Skeletal muscle satellite cell (primary cell): ENCODE data around the gene STRIP1.

Experiments used
- H3K27me3 ChIP-seq: 2 replicates; pipeline ENCODE4 v1.7.0; 2013; ENCODE audit warnings: low read length; ENCODE audit not compliant: control insufficient read depth, insufficient read depth
- H3K36me3 ChIP-seq: 2 replicates; pipeline ENCODE4 v1.7.0; 2013; ENCODE audit warnings: mild to moderate bottlenecking, control low read depth, low read length; ENCODE audit not compliant: insufficient read depth
- H3K4me1 ChIP-seq: 2 replicates; pipeline ENCODE4 v1.7.0; 2013; ENCODE audit warnings: low read length; ENCODE audit not compliant: control insufficient read depth, insufficient read depth
- H3K4me2 ChIP-seq: 2 replicates; pipeline ENCODE4 v1.7.0; 2013; ENCODE audit warnings: mild to moderate bottlenecking, low read length
- H3K4me3 ChIP-seq: 2 replicates; pipeline ENCODE4 v1.7.0; 2013; ENCODE audit warnings: low read length
- H3K9ac ChIP-seq: 2 replicates; pipeline ENCODE4 v1.7.0; 2013; ENCODE audit warnings: mild to moderate bottlenecking, low read depth, low read length, moderate library complexity
- H3K9me3 ChIP-seq: replicated peaks from 2 replicates; pipeline ENCODE4 v1.7.0; 2013; ENCODE audit warnings: mild to moderate bottlenecking, control low read depth, low read length

The STRIP1 gene

DNA sequence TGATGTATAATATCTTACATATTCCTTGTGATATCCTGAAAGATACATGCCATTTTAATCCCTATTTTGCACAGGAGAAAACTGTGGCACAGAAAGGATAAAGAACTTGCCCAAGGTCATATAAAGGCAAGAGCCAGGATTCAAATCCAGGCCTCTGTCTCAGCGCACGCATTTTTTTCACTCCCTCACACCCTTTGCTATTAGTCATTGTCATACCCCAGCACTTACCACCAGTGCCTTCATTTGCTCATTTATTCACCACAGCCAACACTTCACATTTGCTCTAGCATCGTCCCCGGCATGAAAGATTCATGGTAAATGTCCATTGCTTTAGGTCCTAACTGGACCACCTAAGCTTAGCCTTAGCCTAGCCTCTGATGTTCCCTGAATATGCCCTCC is 21.9 kb downstream of the STRIP1 start:
- H3K4me3 ChIP-seq, result no peak overlapping the region
- H3K9me3 ChIP-seq, result no peaks in the 10 kb centered on the region
- H3K9ac ChIP-seq, result peak overlapping the region; percentile 29
- H3K4me2 ChIP-seq, result peak overlapping the region; percentile 43
- peaks cover 34% of the 10 kb centered on the region for H3K4me1 ChIP-seq
- no peaks in the 10 kb centered on the region for H3K27me3 ChIP-seq
- peaks cover 76% of the 10 kb centered on the region for H3K36me3 ChIP-seq

- Histone ChIP-seq H3K9me3 (no peaks in the 10 kb centered on the region), H3K27me3 (no peaks in the 10 kb centered on the region), H3K9ac (peak overlapping the region; percentile 29), H3K4me2 (peak overlapping the region; percentile 43), H3K4me3 (no peak overlapping the region), H3K36me3 (peaks cover 72% of the 10 kb centered on the region), H3K4me1 (peaks cover 34% of the 10 kb centered on the region)
These were observed 22.4 kb downstream of the STRIP1 start for GRCh38 chr1:110056776-110057175.

DNA sequence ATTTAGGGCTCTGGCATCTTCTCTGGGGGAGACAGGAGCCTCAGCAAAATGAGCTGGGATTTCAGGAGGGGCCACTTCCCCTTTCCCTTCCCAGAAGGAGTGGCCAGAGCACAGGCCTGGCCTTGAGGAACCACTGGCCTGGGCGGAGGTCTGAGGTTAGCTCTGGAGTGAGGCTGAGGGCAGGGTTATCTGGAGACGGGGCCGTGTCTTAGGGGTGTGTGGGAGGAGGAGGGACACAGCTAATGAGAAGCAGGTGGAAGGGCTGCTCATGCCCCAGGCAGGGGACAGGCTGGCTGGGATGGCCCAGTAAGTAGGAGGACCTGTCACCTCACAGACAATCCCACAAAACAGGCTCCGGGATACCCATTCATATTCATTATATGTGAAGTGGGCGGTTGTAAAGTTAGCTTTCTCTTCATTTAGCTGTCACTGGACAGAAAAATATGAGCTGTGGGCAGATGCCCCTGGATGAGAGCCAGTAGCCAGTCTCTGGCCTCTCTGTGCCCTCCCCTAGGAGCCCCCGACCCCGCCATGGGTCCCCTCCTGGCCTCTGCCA is 23.6 kb downstream of the STRIP1 start:
- H3K27me3 ChIP-seq, result no peaks in the 10 kb centered on the region
- peaks cover 66% of the 10 kb centered on the region for H3K36me3 ChIP-seq
- no peaks in the 10 kb centered on the region for H3K9me3 ChIP-seq
- H3K9ac ChIP-seq, result no peak overlapping the region
- H3K4me1 ChIP-seq, result peaks cover 34% of the 10 kb centered on the region
- no peak overlapping the region for H3K4me2 ChIP-seq
- H3K4me3 ChIP-seq, result no peak overlapping the region

DNA sequence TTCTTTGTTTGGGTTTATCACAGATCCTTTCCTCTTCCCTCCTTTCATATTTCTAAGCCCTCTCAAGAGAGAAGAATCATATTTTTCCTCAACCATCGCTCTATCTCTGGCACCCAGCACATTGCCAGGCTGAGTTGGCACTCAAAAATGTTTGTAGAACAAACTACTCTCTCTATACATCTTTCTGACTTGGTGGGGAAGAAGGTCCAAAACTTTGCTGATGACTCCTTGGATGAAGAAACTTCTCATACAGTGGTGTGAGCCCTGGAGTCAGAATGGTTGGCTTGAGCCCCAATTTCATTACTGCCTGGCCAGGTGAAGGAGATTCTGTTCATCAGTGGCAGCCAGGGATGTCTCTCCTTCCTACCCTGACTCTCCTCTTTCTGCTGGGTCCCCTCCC is 24.2 kb downstream of the STRIP1 start:
- peaks cover 34% of the 10 kb centered on the region for H3K4me1 ChIP-seq
- no peaks in the 10 kb centered on the region for H3K9me3 ChIP-seq
- no peak overlapping the region for H3K4me3 ChIP-seq
- no peaks in the 10 kb centered on the region for H3K27me3 ChIP-seq
- peaks cover 61% of the 10 kb centered on the region for H3K36me3 ChIP-seq
- H3K9ac ChIP-seq, result no peak overlapping the region
- no peak overlapping the region for H3K4me2 ChIP-seq

DNA sequence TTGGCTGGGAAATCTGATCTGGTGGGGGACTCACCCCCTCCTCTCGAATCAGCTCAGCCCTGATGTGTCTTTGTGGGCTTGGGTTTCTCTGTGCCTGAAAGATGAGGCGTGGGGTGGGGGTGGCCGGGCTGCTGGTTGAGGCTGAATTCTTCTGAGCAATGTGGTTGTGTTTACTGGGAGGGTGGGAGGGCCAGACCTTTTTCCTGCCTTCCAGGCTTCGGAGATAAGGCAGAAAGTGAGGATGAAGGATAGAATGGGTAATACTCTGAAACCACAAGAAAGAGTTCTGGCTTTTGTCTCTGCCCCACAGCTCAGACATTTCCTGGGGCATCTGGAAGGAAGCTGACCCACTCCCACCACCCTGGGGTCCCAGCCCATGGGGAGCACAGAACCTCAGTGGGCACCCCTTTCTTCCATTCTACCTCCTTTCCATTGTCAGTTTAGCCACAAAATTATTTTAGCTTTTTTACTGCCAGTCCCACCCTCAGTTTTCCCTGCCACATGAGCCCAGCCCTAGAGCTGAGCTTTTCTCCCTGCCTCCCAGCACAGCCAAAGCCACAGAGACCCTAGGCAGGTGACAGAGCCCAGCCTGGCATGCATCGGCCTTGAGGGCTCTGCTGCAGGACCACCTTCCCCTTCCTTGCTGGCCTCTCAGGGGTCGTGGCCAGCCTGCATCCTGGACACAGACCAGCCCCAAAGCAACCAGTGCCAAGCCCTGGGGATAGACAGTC is 24.9 kb downstream of the STRIP1 start:
- H3K9ac ChIP-seq, result no peak overlapping the region
- H3K4me1 ChIP-seq, result peaks cover 34% of the 10 kb centered on the region
- H3K4me2 ChIP-seq, result no peak overlapping the region
- H3K36me3 ChIP-seq, result peaks cover 54% of the 10 kb centered on the region
- H3K9me3 ChIP-seq, result no peaks in the 10 kb centered on the region
- no peaks in the 10 kb centered on the region for H3K27me3 ChIP-seq
- no peak overlapping the region for H3K4me3 ChIP-seq

DNA sequence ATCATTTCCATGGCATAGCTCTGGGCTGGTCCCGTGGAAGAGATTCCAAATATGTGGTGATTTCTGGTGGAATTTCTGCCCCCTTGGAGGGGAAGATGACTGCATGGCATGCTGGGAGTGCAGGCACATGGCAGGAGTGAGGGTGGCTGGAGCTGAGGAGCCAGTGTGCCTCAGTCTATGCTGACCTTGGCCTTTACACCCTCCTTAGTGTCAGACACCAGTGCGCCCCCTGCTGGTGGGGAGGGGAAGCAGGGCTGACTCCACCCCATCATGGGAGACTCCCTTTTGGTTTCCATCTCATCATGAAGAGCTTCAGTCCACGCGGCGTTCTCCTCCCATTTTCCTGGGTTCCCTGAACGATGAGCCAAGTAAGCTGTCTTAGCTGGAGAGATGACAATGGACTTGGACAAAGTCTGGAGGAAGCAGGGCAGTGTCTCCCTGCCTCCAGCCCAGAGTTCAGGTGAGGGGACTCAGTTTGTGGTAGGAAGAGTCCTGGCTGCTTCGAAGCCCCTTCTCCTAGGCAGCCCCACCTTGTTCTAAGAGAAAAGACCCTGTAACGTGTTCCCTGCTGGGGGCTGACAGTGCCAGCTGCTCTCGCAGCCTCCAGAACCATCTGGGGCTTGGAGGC is 25.7 kb downstream of the STRIP1 start:
- Histone ChIP-seq H3K9me3 (no peaks in the 10 kb centered on the region), H3K9ac (no peak overlapping the region), H3K4me1 (peaks cover 28% of the 10 kb centered on the region), H3K27me3 (no peaks in the 10 kb centered on the region), H3K4me2 (no peak overlapping the region), H3K4me3 (no peak overlapping the region), H3K36me3 (peaks cover 46% of the 10 kb centered on the region)

- no peak overlapping the region for H3K4me2 ChIP-seq
- H3K4me3 ChIP-seq, result no peak overlapping the region
- H3K36me3 ChIP-seq, result peaks cover 43% of the 10 kb centered on the region
- no peaks in the 10 kb centered on the region for H3K27me3 ChIP-seq
- H3K4me1 ChIP-seq, result peaks cover 23% of the 10 kb centered on the region
- no peaks in the 10 kb centered on the region for H3K9me3 ChIP-seq
- H3K9ac ChIP-seq, result no peak overlapping the region
These were observed 26.2 kb downstream of the STRIP1 start for GRCh38 chr1:110060662-110061060.

- Histone ChIP-seq H3K9ac (no peak overlapping the region), H3K4me2 (no peak overlapping the region), H3K36me3 (peaks cover 37% of the 10 kb centered on the region), H3K9me3 (no peaks in the 10 kb centered on the region), H3K4me3 (no peak overlapping the region), H3K4me1 (peaks cover 16% of the 10 kb centered on the region), H3K27me3 (no peaks in the 10 kb centered on the region)
These were observed 26.9 kb downstream of the STRIP1 start for GRCh38 chr1:110061341-110061740.

- Histone ChIP-seq H3K4me3 (no peak overlapping the region), H3K9ac (no peak overlapping the region), H3K4me1 (peaks cover 3% of the 10 kb centered on the region), H3K4me2 (no peak overlapping the region), H3K9me3 (no peaks in the 10 kb centered on the region), H3K27me3 (peaks cover 10% of the 10 kb centered on the region), H3K36me3 (peaks cover 26% of the 10 kb centered on the region)
These were observed 28.2 kb downstream of the STRIP1 start for GRCh38 chr1:110062612-110063011.

DNA sequence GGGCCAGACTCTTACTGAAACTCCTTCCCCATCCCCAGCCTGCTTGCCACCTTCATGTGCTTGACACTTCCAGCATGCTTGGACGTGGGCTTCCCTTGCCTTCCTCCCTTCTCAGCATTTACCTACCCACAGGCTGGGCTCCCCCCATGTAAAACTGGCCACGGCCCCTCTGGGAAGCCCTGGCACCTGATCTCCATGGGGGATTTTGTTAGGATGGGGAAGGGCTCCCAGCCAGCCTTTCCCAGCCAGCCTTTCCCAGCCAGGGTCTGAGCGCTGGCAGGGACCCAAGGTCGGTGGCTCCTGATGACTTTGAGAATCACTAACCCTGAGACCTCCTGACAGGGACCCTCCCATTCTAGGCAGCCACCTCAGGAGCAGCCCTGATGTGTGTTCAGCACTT is 29.4 kb downstream of the STRIP1 start:
- H3K9me3 ChIP-seq, result no peaks in the 10 kb centered on the region
- no peak overlapping the region for H3K9ac ChIP-seq
- peaks cover 6% of the 10 kb centered on the region for H3K4me1 ChIP-seq
- H3K36me3 ChIP-seq, result peaks cover 20% of the 10 kb centered on the region
- H3K4me2 ChIP-seq, result no peak overlapping the region
- no peak overlapping the region for H3K4me3 ChIP-seq
- peaks cover 21% of the 10 kb centered on the region for H3K27me3 ChIP-seq

DNA sequence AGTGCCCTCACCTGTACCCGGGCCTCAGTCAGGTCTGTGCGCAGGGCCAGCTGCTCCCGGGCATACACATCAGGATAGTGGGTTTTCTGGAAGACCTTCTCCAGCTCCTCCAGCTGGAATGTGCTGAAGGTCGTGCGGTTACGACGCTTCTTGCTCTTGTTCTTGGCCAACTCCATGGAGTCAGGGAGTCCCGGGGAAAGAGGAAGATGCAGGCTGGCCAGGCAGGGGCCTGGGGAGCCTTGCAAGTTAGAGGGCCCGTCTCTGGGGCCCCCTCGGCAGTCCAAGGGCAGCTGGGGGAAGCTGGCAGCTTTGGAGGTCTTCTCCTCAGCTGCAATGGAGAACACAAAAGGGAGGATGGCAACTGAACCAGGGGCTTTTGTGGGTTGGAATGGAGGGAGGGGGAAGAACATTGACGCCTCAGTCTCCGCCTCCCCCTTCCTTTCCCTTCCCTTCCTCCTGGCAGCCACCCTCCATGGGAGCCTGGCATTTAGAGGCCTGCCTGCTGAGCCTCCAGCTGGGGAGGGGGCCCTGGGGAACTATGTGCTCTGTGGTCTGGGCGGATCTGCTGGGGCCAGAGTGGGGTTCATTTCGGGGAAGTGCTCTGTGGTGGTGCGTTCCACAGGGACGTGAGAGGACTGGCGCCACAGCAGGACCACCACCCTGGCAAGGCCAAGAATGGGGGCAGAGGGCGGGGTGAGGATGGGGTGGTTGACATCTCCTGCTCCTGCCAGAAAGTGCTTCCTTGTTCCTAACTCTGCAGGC is 30.3 kb downstream of the STRIP1 start:
- H3K9ac ChIP-seq, result no peak overlapping the region
- no peaks in the 10 kb centered on the region for H3K9me3 ChIP-seq
- peaks cover 6% of the 10 kb centered on the region for H3K4me1 ChIP-seq
- peaks cover 15% of the 10 kb centered on the region for H3K36me3 ChIP-seq
- H3K27me3 ChIP-seq, result peaks cover 31% of the 10 kb centered on the region
- H3K4me3 ChIP-seq, result no peak overlapping the region
- no peak overlapping the region for H3K4me2 ChIP-seq
